ENCODE results near the gene OTUD1.

Gene OTUD1

GRCh38 chr10:23469596-23470237, 30.8 kb downstream of the OTUD1 start:
- DNase-seq, result no peak

GRCh38 chr10:23472181-23472580, 33.3 kb downstream of the OTUD1 start:
- DNase-seq, result no peak

GRCh38 chr10:23474081-23474480, 35.2 kb downstream of the OTUD1 start:
- no peak for DNase-seq

GRCh38 chr10:23474626-23475025, 35.8 kb downstream of the OTUD1 start:
- no peak for DNase-seq

GRCh38 chr10:23478570-23478969, 39.7 kb downstream of the OTUD1 start:
- DNase-seq, result no peak

- DNase-seq, result no peak
Measured at GRCh38 chr10:23479798-23480473, 41.1 kb downstream of the OTUD1 start.

GRCh38 chr10:23481363-23481961, 42.6 kb downstream of the OTUD1 start:
- no peak for DNase-seq

GRCh38 chr10:23490115-23490514, 51.2 kb downstream of the OTUD1 start:
- no peak for DNase-seq
